Kidney epithelial cell (primary cell): Measurements from ENCODE around the gene ARV1. TPM values are rescaled to one million over a fixed set of nuclear protein-coding genes. Genes with fewer than 3 reads are reported as not detected.

Experiments
- DNase-seq: peaks from one replicate; pipeline ENCODE4 v3.0.0-alpha.2; 2010; ENCODE audit warnings: low read depth
- H3K27me3 ChIP-seq: 2 replicates; pipeline ENCODE4 v1.6.0; 2011; ENCODE audit warnings: low read length; ENCODE audit not compliant: control insufficient read depth, insufficient read depth
- H3K36me3 ChIP-seq: 2 replicates; pipeline ENCODE4 v1.5.1; 2011; ENCODE audit warnings: low read length; ENCODE audit not compliant: control insufficient read depth, insufficient read depth
- H3K4me3 ChIP-seq: 2 replicates; pipeline ENCODE4 v1.5.1; 2011; ENCODE audit warnings: low read depth, mild to moderate bottlenecking, control low read depth, low read length
- CTCF ChIP-seq: IDR thresholded peaks from 2 replicates; pipeline ENCODE4 v1.5.1; 2011; ENCODE audit warnings: mild to moderate bottlenecking, moderate library complexity, low read length, control low read depth, inconsistent platforms; ENCODE audit not compliant: insufficient read depth, poor library complexity, severe bottlenecking
- total RNA-seq: library from RNA; depleted of rRNA; stranded (reverse); fragments of >200 nt; gene quantifications from 2 replicates; pipeline ENCODE4 v1.2.3, GENCODE V29; 2015

The ARV1 gene
- total RNA-seq, 1 donor from 2014 or later, result 12.0 TPM

GRCh38 chr1:231029841-231030240, 50.9 kb downstream of the ARV1 start:
- Histone ChIP-seq H3K4me3 (no peak overlapping the region), H3K27me3 (no peaks in the 10 kb centered on the region), H3K36me3 (no peaks in the 10 kb centered on the region)
- TF ChIP-seq CTCF, result no peak
- no peak for DNase-seq

DNA sequence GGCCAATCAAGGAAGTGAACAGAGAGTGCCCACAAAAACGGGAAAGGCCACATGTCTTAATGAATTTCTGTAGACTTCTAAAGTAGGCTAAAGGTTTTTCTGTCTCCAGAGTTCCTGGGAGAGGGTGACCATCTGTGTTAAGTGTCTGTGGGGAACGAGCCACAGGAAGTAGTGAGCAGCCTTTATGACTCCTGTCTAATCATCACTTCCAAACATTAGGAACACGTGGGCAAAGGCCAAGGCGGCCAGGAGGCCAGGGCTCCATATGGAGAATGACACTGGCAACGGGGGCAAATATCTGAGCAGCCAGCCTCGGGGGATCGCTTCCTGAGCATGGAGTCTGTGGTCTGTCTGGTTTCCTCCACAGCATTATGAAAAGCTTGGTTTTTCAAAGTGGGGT, 54.1 kb downstream of the ARV1 start:
- no peak for TF ChIP-seq CTCF
- DNase-seq, result no peak
- Histone ChIP-seq H3K4me3 (no peak overlapping the region), H3K36me3 (no peaks in the 10 kb centered on the region), H3K27me3 (no peaks in the 10 kb centered on the region)

DNA sequence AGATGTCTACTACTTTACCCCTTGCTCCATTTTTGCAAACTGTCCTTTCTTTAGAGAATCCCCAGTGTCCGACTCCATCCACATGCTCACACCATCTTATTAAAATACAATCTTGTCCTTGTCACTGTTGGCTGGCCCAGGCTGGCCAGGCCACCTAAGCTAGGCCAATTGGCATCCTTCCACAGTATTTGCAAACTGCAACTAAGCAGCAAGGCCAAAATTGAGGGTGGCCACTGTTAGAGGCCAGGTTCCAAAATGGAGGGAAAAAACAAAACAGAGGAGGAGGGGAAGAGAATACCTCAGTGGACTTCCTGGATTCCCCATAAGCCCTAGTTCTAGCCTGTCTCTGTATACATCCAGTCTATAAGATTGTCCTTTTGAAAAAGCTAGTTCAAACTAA, 56.9 kb downstream of the ARV1 start:
- TF ChIP-seq CTCF, result no peak
- no peak overlapping the region for H3K4me3 ChIP-seq
- DNase-seq, result no peak
- no peaks in the 10 kb centered on the region for H3K36me3 ChIP-seq
- peaks cover 13% of the 10 kb centered on the region for H3K27me3 ChIP-seq

DNA sequence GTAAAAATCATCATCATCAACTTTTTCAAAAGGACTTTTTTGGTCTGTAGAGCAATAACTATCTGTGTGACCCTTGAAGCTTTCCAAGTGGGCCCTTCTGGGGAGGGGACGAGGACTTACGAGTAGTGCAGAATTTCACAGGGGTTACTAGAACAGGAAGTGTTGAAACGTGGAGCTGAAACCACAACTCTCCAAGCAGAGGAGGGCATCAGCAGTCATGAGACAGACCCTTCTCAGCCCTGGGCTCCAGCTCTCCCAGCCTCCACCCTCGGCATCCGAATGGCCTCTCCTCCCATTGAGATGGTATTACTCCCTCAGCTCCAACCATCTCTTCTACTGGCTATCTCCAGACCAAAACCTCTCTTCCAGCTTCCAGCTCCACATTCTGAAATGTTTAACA, 57.5 kb downstream of the ARV1 start:
- H3K27me3 ChIP-seq, result peaks cover 15% of the 10 kb centered on the region
- no peak overlapping the region for H3K4me3 ChIP-seq
- no peak for DNase-seq
- no peak for TF ChIP-seq CTCF
- H3K36me3 ChIP-seq, result no peaks in the 10 kb centered on the region

- no peak overlapping the region for H3K4me3 ChIP-seq
- no peak for TF ChIP-seq CTCF
- H3K36me3 ChIP-seq, result no peaks in the 10 kb centered on the region
- peaks cover 15% of the 10 kb centered on the region for H3K27me3 ChIP-seq
- DNase-seq, result no peak
Observed at GRCh38 chr1:231037585-231038517, 59.0 kb downstream of the ARV1 start.
